ENCODE measurements around the gene SEC61B.

Gene SEC61B

GRCh38 chr9:99226054-99226453, 4.0 kb downstream of the SEC61B start:
- Histone ChIP-seq H3K36me3 (replicated peaks; ENCODE audit: low read depth, low read length) (peaks cover 70% of the 10 kb centered on the region), H2AFZ (ENCODE audit: low read depth, low read length) (no peak overlapping the region), H4K20me1 (ENCODE audit: insufficient read depth, low read length) (peaks cover 26% of the 10 kb centered on the region; the same call in 1 of the 2 replicates), H3K4me1 (ENCODE audit: low read length) (peaks cover 55% of the 10 kb centered on the region), H3K27me3 (ENCODE audit: low read depth, low read length) (no peaks in the 10 kb centered on the region), H3K9ac (ENCODE audit: low read length) (peak overlapping the region; percentile 92; the same call in 1 of the 2 replicates), H3K79me2 (ENCODE audit: low read length) (peaks cover 98% of the 10 kb centered on the region), H3K4me2 (ENCODE audit: low read length) (peak overlapping the region; percentile 99), H3K4me3 (ENCODE audit: low read length) (peak overlapping the region; percentile 92; the same call in 1 of the 2 replicates), H3K27ac (ENCODE audit: low read length) (peak overlapping the region; percentile 89), H3K9me3 (ENCODE audit: insufficient read depth, low read length) (no peaks in the 10 kb centered on the region)
- TF ChIP-seq CTCF (IDR thresholded peaks at IDR 0.05; ENCODE audit: low read depth, low read length) = no peak
- no peak for TF ChIP-seq EZH2phosphoT487 (IDR thresholded peaks at IDR 0.05; ENCODE audit: low read depth)

DNA sequence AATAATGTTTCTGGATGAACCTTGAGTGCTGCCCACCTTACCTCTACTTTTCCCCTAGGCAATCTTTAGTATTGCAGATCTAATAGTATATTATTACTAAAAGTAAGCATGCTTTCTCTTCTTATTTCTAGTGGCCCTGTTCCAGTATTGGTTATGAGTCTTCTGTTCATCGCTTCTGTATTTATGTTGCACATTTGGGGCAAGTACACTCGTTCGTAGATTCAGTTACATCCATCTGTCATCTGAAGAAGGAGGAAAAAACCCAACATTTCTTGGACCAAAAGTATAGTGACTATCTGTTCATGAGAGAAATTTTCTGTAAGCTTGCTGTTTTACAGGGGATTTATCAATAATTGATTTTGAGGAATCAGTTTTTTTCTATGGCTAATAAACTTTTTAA, 8.1 kb downstream of the SEC61B start:
- no peaks in the 10 kb centered on the region for H3K9me3 ChIP-seq (ENCODE audit: insufficient read depth, low read length)
- peaks cover 87% of the 10 kb centered on the region for H3K79me2 ChIP-seq (ENCODE audit: low read length)
- peaks cover 82% of the 10 kb centered on the region for H3K4me1 ChIP-seq (ENCODE audit: low read length)
- H3K27me3 ChIP-seq (ENCODE audit: low read depth, low read length) = no peaks in the 10 kb centered on the region
- H2AFZ ChIP-seq (ENCODE audit: low read depth, low read length) = no peak overlapping the region
- H3K27ac ChIP-seq (ENCODE audit: low read length) = peak overlapping the region; percentile 96; the same call in 1 of the 2 replicates
- H3K9ac ChIP-seq (ENCODE audit: low read length) = no peak overlapping the region
- peaks cover 79% of the 10 kb centered on the region for H3K36me3 ChIP-seq (replicated peaks; ENCODE audit: low read depth, low read length)
- no peak overlapping the region for H3K4me3 ChIP-seq (ENCODE audit: low read length)
- H3K4me2 ChIP-seq (ENCODE audit: low read length) = no peak overlapping the region
- peaks cover 17% of the 10 kb centered on the region; the same call in 1 of the 2 replicates for H4K20me1 ChIP-seq (ENCODE audit: insufficient read depth, low read length)
- TF ChIP-seq EZH2phosphoT487 (IDR thresholded peaks at IDR 0.05; ENCODE audit: low read depth) (no peak), CTCF (IDR thresholded peaks at IDR 0.05; ENCODE audit: low read depth, low read length) (no peak)

GRCh38 chr9:99231711-99232110, 9.6 kb downstream of the SEC61B start:
- Histone ChIP-seq H3K27ac (ENCODE audit: low read length) (peak overlapping the region; percentile 96), H3K9me3 (ENCODE audit: insufficient read depth, low read length) (no peaks in the 10 kb centered on the region), H3K36me3 (replicated peaks; ENCODE audit: low read depth, low read length) (peaks cover 66% of the 10 kb centered on the region), H2AFZ (ENCODE audit: low read depth, low read length) (no peak overlapping the region), H3K4me2 (ENCODE audit: low read length) (peak overlapping the region; percentile 52), H3K79me2 (ENCODE audit: low read length) (peaks cover 72% of the 10 kb centered on the region), H3K4me3 (ENCODE audit: low read length) (no peak overlapping the region), H3K27me3 (ENCODE audit: low read depth, low read length) (no peaks in the 10 kb centered on the region), H4K20me1 (ENCODE audit: insufficient read depth, low read length) (peaks cover 8% of the 10 kb centered on the region; the same call in 1 of the 2 replicates), H3K4me1 (ENCODE audit: low read length) (peaks cover 81% of the 10 kb centered on the region), H3K9ac (ENCODE audit: low read length) (peak overlapping the region; percentile 29; the same call in 1 of the 2 replicates)
- peak; percentile 97 for TF ChIP-seq CTCF (IDR thresholded peaks at IDR 0.05; ENCODE audit: low read depth, low read length)
- no peak for TF ChIP-seq EZH2phosphoT487 (IDR thresholded peaks at IDR 0.05; ENCODE audit: low read depth)

DNA sequence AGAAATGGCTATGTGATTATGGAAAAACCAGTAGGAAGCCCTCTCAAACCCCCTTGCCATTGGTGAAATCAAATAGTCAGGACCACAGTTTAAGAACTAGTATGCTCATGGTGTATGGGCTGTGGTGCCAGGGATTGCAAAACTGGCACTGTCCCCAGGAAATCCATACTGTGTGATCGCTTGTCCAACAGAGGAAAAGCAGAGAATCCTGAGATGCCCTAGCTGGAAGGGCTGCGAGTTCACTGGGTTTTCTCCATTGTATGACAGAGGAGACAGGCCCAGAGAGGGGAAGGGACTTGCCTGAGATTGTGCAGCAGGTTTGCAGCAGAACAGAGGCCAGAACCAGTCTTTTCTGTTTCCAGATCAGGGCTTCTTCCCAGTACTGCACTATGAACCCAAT, 12.5 kb downstream of the SEC61B start:
- TF ChIP-seq CTCF (IDR thresholded peaks at IDR 0.05; ENCODE audit: low read depth, low read length) (no peak), EZH2phosphoT487 (IDR thresholded peaks at IDR 0.05; ENCODE audit: low read depth) (no peak)
- no peaks in the 10 kb centered on the region for H4K20me1 ChIP-seq (ENCODE audit: insufficient read depth, low read length)
- peak overlapping the region; percentile 59 for H3K4me2 ChIP-seq (ENCODE audit: low read length)
- H3K27ac ChIP-seq (ENCODE audit: low read length) = peak overlapping the region; percentile 96
- no peaks in the 10 kb centered on the region for H3K27me3 ChIP-seq (ENCODE audit: low read depth, low read length)
- peaks cover 60% of the 10 kb centered on the region for H3K79me2 ChIP-seq (ENCODE audit: low read length)
- peaks cover 73% of the 10 kb centered on the region for H3K36me3 ChIP-seq (replicated peaks; ENCODE audit: low read depth, low read length)
- no peak overlapping the region for H2AFZ ChIP-seq (ENCODE audit: low read depth, low read length)
- H3K4me3 ChIP-seq (ENCODE audit: low read length) = no peak overlapping the region
- H3K4me1 ChIP-seq (ENCODE audit: low read length) = peaks cover 82% of the 10 kb centered on the region
- peak overlapping the region; percentile 61 for H3K9ac ChIP-seq (ENCODE audit: low read length)
- peaks cover 8% of the 10 kb centered on the region for H3K9me3 ChIP-seq (ENCODE audit: insufficient read depth, low read length)

Data from OCI-LY3 (cell line).